Activated CD8-positive, alpha-beta memory T cell treated with anti-CD3 and anti-CD28 coated beads for 36 hours (primary cell): ENCODE measurements around the gene ODF2. TPM values are rescaled to one million over a fixed set of nuclear protein-coding genes. Genes with fewer than 3 reads are reported as not detected.

Experiments used
- CTCF ChIA-PET: fragments of 350-600 bp; sonication (Branson Sonifier 250); formaldehyde crosslinking; loops from one replicate; lab custom pipeline; 2021; ENCODE audit warnings: antibody characterized with exemption; lab: Charles Lee
- POLR2A ChIA-PET: fragments of 350-600 bp; sonication (Branson Sonifier 250); formaldehyde crosslinking; loops from one replicate; lab custom pipeline; 2021; ENCODE audit warnings: antibody characterized with exemption; lab: Charles Lee
- total RNA-seq, 2 experiments: library from RNA; stranded (reverse); gene quantifications; one replicate each; pipeline ENCODE4 v1.2.3, GENCODE V29; 2021

Gene ODF2
- total RNA-seq, 2 experiments from 2014 or later = 72.4 to 73.4 TPM

- ChIA-PET CTCF (interaction anchor here (1.2 to 1.6 kb wide), 2 partner anchors 11 to 18 kb away, joined by 4 to 6 read pairs; no protein-coding TSS in a partner anchor), POLR2A (no interaction called here)
These were observed 1.4 kb downstream of the ODF2 start for GRCh38 chr9:128457207-128457606.

GRCh38 chr9:128459011-128459410 is 3.2 kb downstream of the ODF2 start:
- CTCF ChIA-PET = interaction anchor here (0.7 to 2.0 kb wide), 4 partner anchors 9 to 1987 kb away, joined by 3 to 9 read pairs (median 4); no protein-coding TSS in a partner anchor
- POLR2A ChIA-PET = interaction anchor here (0.6 to 0.7 kb wide), 3 partner anchors 77 to 336 kb away, joined by 3 to 5 read pairs (median 4); no protein-coding TSS in a partner anchor

- CTCF ChIA-PET = interaction anchor here (0.6 to 0.9 kb wide), 2 partner anchors 12 to 14 kb away, joined by 3 to 4 read pairs; no protein-coding TSS in a partner anchor
- POLR2A ChIA-PET = interaction anchor here (0.6 kb wide), 1 partner anchor 92 kb away, joined by 3 read pairs; no protein-coding TSS in a partner anchor
These were observed 13.3 kb downstream of the ODF2 start for GRCh38 chr9:128469070-128469469.

- POLR2A ChIA-PET = no interaction called here
These were observed 14.8 kb downstream of the ODF2 start for GRCh38 chr9:128470560-128470959.

GRCh38 chr9:128473104-128473503 is 17.3 kb downstream of the ODF2 start:
- POLR2A ChIA-PET = no interaction called here
- CTCF ChIA-PET = no interaction called here

More at GRCh38 chr9:128470560-128470959, 14.8 kb downstream of the ODF2 start:
- CTCF ChIA-PET = no interaction called here

- ChIA-PET CTCF (no interaction called here), POLR2A (no interaction called here)
These were observed 20.1 kb downstream of the ODF2 start for GRCh38 chr9:128475867-128476266.

GRCh38 chr9:128479262-128479661 is 23.5 kb downstream of the ODF2 start:
- CTCF ChIA-PET = no interaction called here
- POLR2A ChIA-PET = no interaction called here

GRCh38 chr9:128481561-128481960 is 25.8 kb downstream of the ODF2 start:
- ChIA-PET POLR2A (no interaction called here), CTCF (no interaction called here)

- ChIA-PET POLR2A (interaction anchor here (0.6 kb wide), 1 partner anchor 121 kb away, joined by 3 read pairs; no protein-coding TSS in a partner anchor), CTCF (no interaction called here)
These were observed 26.4 kb downstream of the ODF2 start for GRCh38 chr9:128482186-128482585.

GRCh38 chr9:128484686-128485413 is 29.0 kb downstream of the ODF2 start:
- ChIA-PET POLR2A (interaction anchor here (1.0 kb wide), 1 partner anchor 145 kb away, joined by 3 read pairs; no protein-coding TSS in a partner anchor), CTCF (no interaction called here)

- CTCF ChIA-PET = no interaction called here
- POLR2A ChIA-PET = interaction anchor here (1.0 kb wide), 1 partner anchor 146 kb away, joined by 3 read pairs; no protein-coding TSS in a partner anchor
These were observed 29.6 kb downstream of the ODF2 start for GRCh38 chr9:128485414-128485855.

- POLR2A ChIA-PET = interaction anchor here (1.0 kb wide), 1 partner anchor 146 kb away, joined by 3 read pairs; no protein-coding TSS in a partner anchor
- CTCF ChIA-PET = no interaction called here
These were observed 30.4 kb downstream of the ODF2 start for GRCh38 chr9:128486201-128486600.

- CTCF ChIA-PET = no interaction called here
- POLR2A ChIA-PET = no interaction called here
These were observed 37.6 kb downstream of the ODF2 start for GRCh38 chr9:128493424-128493823.

- POLR2A ChIA-PET = no interaction called here
- CTCF ChIA-PET = interaction anchor here (0.6 kb wide), 1 partner anchor 152 kb away, joined by 3 read pairs; no protein-coding TSS in a partner anchor
These were observed 38.4 kb downstream of the ODF2 start for GRCh38 chr9:128494108-128494745.

GRCh38 chr9:128494746-128495129 is 38.9 kb downstream of the ODF2 start:
- POLR2A ChIA-PET = no interaction called here
- CTCF ChIA-PET = interaction anchor here (0.6 kb wide), 1 partner anchor 152 kb away, joined by 3 read pairs; no protein-coding TSS in a partner anchor

- ChIA-PET CTCF (no interaction called here), POLR2A (no interaction called here)
These were observed 39.5 kb downstream of the ODF2 start for GRCh38 chr9:128495296-128495695.

- ChIA-PET POLR2A (no interaction called here), CTCF (no interaction called here)
These were observed 40.1 kb downstream of the ODF2 start for GRCh38 chr9:128495804-128496417.

GRCh38 chr9:128497824-128498610 is 42.2 kb downstream of the ODF2 start:
- POLR2A ChIA-PET = no interaction called here

GRCh38 chr9:128498911-128499310 is 43.1 kb downstream of the ODF2 start:
- CTCF ChIA-PET = no interaction called here
- POLR2A ChIA-PET = no interaction called here

More at GRCh38 chr9:128497824-128498610, 42.2 kb downstream of the ODF2 start:
- CTCF ChIA-PET = no interaction called here
